GM19372 (cell line): Measurements from ENCODE around the gene HDGF.

Source experiments
- ATAC-seq: cut with Tn5 transposase; IDR thresholded peaks from one replicate; pipeline ENCODE4 v1.9.1; 2021; ENCODE audit warnings: mild to moderate bottlenecking, low read depth, moderate library complexity; ENCODE audit not compliant: unreplicated experiment

HDGF gene

GRCh38 chr1:156727492-156727891, 24.0 kb downstream of the HDGF start:
- ATAC-seq = no peak

GRCh38 chr1:156726549-156727226, 24.8 kb downstream of the HDGF start:
- ATAC-seq = no peak

GRCh38 chr1:156725683-156726280, 25.7 kb downstream of the HDGF start:
- ATAC-seq = no peak

- no peak for ATAC-seq
Observed at GRCh38 chr1:156721535-156721934, 29.9 kb downstream of the HDGF start.

- ATAC-seq = no peak
Observed at GRCh38 chr1:156721131-156721530, 30.3 kb downstream of the HDGF start.

- ATAC-seq = no peak
Observed at GRCh38 chr1:156717351-156717750, 34.1 kb downstream of the HDGF start.

- ATAC-seq = no peak
Observed at GRCh38 chr1:156714830-156715229, 36.6 kb downstream of the HDGF start.

GRCh38 chr1:156712626-156713025, 38.8 kb downstream of the HDGF start:
- ATAC-seq = no peak

- ATAC-seq = no peak
Observed at GRCh38 chr1:156711011-156711817, 40.3 kb downstream of the HDGF start.

GRCh38 chr1:156709757-156710489, 41.6 kb downstream of the HDGF start:
- ATAC-seq = no peak

GRCh38 chr1:156709031-156709430, 42.4 kb downstream of the HDGF start:
- no peak for ATAC-seq

GRCh38 chr1:156708218-156708661, 43.2 kb downstream of the HDGF start:
- no peak for ATAC-seq

- no peak for ATAC-seq
Observed at GRCh38 chr1:156707417-156708217, 43.9 kb downstream of the HDGF start.

- no peak for ATAC-seq
Observed at GRCh38 chr1:156706657-156707416, 44.6 kb downstream of the HDGF start.

GRCh38 chr1:156705918-156706656, 45.4 kb downstream of the HDGF start:
- no peak for ATAC-seq

GRCh38 chr1:156705321-156705917, 46.1 kb downstream of the HDGF start, which contains the start of gene CRABP2:
CRABP2 (minus strand) TSS chr1:156705583; CDS start chr1:156705446, 137 bp downstream.
- ATAC-seq = no peak

- ATAC-seq = no peak
Observed at GRCh38 chr1:156704930-156705320, 46.5 kb downstream of the HDGF start.

- no peak for ATAC-seq
Observed at GRCh38 chr1:156704166-156704711, 47.2 kb downstream of the HDGF start.
